Pulmonary artery endothelial cell (primary cell): ENCODE measurements around the gene ZNHIT3. TPM values are rescaled to one million over a fixed set of nuclear protein-coding genes. Genes with fewer than 3 reads are reported as not detected.
"Not testable (repeated sequence)": the region's sequence is repeated elsewhere in the genome, so short reads cannot be mapped to it uniquely, and the experiment has no call there.

Experiments
- DNase-seq: peaks from one replicate; pipeline ENCODE4 v3.0.0-alpha.2; 2011; ENCODE audit warnings: low read depth, low spot score
- total RNA-seq: library from RNA; depleted of rRNA; stranded (reverse); fragments of >200 nt; gene quantifications from 2 replicates; pipeline ENCODE4 v1.2.3, GENCODE V29; 2014

Gene ZNHIT3
- total RNA-seq, result 20.8 and 30.7 TPM in 2 replicates

DNA sequence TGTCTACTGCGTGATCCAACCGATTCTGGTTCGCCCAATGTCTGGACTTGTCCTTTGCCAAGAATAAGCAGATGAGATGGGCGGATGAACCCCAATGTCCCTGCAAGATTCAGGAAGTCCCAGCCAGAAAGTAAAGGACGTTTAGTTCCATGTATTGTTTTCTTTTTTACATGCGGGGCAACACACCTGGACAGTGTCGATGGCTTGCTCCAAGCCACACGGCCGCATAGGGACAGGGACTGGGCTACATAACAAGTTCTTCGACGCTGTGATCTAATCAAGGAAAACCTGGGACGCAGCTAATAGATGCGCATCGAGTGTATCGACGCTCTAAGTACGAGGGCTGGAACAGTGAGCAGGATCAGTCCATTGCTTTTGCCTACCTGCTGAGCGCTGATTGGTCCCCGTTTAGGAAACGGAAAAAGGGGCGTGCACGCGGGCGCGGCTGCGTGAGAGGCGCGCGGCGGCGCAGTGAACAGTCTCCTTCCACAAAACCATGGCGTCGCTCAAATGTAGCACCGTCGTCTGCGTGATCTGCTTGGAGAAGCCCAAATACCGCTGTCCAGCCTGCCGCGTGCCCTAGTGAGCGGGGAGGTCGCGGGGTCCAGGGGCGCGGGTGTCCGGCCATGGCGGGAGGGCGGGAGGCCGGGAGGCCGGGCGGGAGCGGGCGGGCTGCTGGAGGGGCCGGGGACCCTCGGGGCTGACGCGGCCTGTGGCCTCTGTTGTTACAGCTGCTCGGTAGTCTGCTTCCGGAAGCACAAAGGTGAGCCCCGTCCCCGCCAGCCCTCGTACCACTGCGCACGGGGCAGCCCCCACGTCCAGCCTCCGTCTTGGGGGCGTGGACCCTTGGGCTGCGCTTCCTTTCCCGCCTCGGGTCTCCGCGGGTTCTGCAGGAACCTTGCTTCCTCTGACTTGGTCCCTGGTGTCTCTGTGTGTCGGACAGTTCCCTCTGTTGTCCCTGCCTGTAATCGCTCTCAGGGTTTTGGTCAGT is at the start of gene ZNHIT3:
Gene ZNHIT3, plus strand, starts transcription at position 478 of the 991 bp plus-strand sequence. Its CDS starts 19 bp downstream, at position 497.
- DNase-seq, result peak; percentile 83

DNA sequence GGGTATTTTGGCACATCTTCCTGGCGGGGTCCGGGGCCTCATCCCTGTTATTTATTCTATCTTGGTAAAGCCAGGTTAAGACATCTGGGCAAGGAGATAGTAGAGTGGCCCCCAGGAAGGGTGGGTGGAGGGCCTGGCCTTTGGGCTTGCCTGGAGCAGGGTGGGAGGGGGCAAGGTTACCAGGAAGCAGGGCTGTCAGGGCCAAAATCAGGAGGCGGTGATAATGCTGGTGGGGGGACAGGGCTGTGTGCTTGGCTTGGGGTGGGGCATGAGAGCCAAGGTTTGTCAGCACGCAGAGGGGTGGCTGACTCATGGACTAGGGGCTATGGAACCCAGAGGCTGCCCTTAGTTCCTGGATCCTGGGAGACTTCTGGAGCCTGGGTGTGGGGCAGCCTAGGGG is 44.7 kb upstream of the ZNHIT3 start:
- not testable (repeated sequence) for DNase-seq

DNA sequence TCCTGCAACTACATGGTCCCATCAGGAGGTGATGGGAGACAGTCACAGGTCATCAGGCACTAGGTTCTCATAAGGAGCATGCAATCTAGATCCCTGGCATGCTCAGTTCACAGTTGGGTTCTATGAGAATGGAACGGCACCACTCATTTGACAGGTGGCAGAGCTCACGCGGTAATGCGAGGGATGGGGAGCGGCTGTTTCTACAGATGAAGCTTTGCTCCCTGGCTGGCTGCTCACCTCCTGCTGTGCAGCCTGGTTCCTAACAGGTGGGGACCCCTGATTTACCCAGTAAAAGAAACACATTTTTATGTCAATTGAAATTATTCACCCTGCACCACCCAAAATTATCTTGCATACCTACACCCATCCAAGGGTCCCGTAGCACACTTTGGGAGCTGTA is 42.7 kb upstream of the ZNHIT3 start:
- no peak for DNase-seq

DNA sequence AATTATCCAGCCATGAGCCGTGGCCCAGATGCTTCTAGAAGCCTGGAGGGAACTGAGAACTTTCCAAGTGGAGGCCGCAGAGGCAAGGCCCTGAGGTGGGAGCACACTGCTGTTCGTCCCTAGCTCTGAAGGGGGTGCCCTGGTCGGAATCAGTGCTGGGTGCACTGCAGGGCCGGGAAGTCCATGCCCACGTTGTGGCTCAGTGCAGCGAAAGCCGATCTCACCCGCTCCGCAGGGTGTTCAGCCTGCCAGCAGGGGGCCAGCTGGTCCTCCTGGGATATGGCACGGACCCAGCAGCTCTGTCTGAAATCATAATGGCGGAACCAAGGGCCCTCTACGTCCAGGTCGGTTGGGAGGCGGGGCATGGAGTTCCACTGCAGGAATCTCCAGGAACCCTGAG is 36.5 kb upstream of the ZNHIT3 start:
- DNase-seq, result not testable (repeated sequence)

DNA sequence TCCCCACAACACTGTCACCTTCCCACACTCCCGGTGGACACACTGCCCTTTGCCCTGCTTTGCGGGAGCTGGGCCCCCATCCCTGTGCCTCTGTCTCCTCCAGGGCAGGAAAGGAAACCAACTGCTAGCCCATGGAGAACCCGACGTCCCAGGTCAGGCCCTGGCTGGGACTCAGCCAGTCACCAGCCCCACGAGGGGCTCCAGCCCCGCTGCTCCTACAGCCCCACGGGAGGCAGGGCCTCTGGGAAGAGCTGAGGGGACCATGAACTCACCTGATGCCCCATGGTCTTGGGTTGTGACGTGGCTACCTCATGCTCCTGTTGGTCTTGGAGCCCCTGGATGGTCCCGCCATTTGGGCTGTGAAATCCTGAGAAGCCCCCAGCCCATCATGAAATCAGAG is 33.6 kb upstream of the ZNHIT3 start:
- not testable (repeated sequence) for DNase-seq

DNA sequence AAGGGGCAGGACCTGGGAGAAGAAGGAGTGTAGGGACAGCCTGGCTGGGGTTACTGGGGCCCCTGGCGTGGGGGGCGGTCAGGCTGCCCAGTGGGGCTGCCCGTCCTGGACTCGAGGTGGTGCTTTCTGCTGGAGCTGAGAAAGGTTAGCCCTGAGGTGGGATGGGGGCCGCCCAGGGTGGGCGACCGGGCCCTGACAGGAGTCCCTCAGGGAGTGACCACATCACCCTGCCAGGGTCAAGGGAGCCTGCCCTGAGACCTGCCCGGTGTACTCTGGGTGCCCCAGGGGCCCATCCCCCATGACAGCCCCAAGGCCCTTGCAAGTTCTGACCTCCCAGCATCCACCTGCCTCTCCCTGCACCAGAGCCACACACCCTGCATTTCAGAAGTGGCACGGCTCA is 28.8 kb upstream of the ZNHIT3 start:
- DNase-seq, result not testable (repeated sequence)

DNA sequence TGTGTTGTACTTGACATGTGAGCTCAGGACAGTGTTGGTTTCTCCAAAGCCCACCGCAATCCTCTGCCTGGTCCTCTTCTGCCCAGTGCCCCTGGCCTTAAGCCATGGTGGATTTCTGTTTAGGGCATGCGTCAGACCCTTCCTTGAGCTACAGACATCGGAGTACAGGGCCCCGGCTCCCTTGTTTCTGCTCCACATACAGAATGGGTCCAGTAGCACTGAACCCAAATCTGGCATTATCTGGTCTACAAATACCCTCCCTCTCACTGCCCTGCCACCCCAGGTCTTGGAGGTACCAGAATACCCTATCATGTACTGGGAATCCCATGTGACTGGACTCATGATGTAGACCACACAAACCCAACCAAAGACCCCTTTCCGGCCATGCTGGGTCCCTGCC is 27.4 kb upstream of the ZNHIT3 start:
- DNase-seq, result no peak

DNA sequence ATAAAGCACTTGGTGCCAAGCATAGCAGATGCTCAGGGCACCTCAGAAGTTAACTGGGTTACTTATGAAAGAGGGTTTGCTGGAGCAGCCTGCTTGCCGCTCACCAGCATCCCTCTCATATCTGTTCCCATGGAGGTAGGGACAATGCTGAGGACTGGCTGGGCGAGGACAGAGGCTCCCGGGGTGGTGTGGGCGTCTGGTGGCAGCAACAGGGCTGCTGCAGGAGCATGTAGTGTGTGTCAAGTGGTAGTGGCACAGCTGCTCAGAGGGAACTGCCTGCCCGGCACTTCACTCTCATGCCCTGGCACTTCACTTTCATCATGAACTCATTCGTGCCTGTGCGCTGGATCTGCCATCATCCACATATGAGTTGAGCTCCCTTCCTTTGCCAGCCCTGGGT is 26.9 kb upstream of the ZNHIT3 start:
- DNase-seq, result no peak

DNA sequence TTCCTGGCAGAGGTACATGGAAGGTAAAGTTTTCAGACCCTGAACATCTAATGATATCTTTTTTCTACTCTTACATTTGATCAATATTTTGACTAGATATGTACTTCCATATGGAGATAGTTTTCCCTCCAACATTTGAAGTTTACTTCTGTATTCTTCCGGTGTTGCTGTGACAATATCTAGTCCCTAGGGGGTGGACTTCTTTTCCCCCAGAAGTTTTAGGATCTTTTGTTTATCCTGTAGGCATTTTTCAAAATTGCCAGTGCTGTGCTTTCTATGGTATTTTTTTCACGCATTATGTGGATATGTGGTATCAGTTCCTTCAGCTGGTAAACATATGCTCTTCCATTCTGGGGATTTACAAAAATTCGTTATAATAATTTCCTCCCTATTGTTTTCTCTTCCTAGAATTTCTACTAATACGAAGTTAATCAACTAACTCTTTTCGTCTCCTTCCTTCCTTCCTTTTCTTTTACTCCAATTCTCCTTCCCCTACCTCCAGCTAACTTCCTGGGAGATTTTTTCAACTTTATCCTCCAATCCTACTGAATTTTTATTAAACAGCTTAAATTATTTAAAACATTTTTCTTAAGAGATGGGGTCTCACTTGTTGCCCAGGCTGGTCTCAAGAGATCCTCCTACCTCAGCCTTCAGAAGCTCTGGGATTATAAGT is 26.1 kb upstream of the ZNHIT3 start:
- no peak for DNase-seq

DNA sequence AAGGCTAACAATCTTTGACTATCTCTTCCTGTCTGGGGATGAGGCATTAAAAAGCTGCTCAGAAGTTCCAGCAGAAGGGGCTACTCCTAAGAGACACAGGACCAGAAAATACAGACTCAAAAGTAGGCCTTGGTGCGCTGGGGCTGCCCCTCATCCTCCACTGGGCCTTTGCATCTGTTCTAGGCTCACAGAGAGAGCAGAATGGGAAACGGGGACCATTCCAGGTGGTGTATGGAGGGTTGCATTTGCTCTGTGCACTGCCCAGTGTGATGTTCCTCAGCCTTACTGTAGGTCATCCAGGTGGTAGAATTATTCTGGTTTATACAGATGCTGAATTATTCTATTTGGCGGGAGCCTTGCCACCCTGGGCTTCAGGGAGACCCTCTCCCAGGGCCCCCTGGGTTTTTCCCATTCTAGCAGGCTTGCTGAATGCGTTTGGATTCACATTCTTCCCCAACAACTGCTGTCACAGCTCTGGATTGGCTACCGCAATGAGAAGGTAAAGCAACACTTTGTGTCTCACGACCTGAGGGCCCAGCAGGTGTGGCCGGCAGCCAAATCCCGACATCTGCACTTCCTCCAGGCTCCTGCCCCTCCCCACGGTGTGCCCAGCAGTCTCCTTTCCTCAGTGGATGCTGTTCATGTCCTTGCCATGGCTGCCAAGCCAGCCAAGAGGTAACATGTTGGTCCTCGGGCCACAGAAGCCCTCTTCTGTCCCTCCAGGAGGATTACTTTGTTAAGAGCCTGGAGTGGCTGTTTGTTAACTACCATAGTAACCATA is 25.0 kb upstream of the ZNHIT3 start:
- no peak for DNase-seq

DNA sequence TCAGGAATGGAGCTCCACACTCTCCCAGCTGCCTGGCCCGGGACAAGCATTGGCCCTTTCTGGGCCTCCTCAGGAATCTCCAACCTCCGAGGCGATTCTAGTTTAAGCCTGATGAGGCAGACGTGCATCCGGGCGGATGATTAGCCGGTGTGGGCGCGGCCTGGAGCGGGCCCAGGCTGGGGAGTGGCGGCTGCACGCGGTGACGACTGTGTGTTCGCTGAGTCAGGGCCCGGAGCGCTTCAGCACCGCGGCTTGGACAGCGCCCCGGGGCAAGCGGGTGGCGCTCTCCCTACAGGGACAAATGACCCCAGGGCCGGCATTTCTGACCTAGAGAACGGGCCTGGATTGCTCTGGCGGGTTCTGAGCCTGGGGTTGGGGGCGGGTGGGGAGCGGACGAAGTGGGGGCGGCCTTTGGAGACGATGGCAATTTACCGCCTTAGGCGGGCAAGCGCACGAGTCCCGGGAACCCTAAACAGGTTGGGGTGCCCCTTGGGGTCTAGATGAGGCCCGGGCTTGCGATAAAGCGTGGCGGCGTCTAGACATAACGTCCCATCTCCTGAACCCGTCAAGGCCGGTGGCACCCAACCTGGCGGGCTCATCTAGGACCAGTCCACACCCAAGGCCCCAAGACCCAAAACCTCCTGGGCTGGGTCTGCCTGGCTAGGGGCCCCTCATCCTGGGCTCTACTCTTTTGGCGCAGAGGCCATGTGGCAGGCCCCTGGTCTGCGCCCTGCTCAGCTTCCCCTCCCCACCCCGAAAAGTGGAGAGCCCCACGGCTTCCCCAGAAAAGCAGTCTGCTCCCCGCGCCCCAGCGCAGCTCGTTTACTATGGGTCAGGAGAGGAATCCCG is 22.3 kb upstream of the ZNHIT3 start:
- no peak for DNase-seq

DNA sequence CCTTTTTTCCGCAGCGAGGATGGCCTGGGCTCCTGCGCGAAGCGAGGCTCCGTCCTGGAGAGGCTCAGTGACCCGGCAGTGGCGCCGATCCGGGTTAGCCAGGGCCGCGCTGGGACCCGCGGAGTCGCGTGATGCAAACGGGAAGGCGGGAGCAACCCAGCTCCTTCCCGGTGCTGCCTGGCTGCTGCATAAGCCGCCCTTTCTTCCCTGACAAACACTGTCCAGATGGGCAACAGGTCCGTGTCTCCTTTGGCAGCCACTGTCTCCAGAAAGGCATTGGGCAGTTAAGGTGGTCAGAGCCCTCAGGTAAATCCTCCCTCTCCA is 21.8 kb upstream of the ZNHIT3 start:
- no peak for DNase-seq

DNA sequence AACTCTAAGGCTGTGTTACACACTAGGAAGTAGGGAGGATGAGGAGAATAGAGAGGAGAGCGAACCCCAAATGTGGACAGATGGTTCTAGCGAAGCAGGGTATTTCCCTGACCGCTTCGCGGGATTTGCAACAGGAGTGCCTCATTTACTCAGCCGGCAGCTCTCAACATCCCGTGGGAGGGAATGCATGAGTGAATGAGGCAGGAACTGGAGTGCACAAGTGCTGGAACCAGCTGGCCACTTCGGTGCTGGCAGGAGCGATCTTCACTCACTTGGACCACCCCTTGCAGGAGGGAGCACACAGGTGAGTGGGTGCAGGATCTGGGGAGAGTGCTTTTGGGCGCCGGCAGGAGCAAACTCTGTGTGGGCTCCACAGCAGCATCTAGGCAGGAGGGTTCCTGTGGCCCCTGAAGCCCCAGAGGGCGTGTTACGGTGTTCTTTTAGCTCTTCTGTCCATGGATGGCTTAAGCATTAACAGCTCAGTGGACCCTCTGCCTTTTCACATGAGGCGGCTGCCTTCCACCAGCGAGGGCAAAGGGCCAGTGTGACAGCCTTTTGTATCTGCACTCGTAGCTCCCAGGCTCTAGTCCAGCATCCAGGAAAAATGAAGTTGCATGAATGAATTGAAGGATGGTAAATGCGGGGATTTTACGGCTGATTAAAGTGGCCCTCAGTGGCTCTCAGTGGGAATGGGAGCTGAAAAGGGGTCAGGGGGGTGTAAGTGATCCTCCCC is 17.4 kb upstream of the ZNHIT3 start:
- no peak for DNase-seq

DNA sequence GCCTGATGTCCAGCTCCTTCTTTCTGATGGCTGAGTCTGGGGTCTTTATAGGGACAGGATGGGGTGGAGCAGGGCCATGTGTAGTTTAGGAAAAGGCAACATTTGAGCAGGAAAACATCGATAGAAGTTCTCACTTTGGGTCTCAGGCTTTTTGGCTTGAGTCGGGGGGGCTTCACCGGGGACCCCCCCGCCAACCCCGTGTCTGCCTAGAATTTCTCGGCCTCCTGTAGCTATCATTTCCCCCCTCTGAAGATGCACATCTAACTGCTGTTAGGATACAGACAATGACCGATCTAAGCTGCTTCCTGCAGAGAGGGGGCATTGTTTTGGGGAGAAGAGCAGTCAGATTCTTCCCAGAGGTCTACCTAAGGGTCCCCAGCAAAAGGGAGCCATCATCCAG is 16.7 kb upstream of the ZNHIT3 start:
- no peak for DNase-seq

DNA sequence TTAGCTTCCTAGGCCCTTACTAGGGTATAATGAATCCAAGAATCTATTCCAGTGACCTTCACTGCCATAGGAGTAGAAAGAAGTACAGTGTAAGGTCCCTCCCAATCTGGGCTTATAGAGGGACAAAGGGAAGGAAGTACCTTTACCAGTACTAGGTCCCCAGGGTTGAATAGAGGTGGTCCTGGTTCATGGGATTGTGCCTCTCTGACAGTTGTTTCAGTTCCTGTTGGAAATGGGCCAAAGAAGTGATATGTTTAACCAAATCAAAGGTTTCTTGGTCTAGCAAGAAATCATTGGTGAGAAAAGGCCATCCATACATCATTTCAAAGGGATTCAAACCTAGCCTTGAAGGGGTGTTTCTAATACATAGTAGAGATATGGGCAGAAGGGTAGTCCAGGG is 16.0 kb upstream of the ZNHIT3 start:
- no peak for DNase-seq

DNA sequence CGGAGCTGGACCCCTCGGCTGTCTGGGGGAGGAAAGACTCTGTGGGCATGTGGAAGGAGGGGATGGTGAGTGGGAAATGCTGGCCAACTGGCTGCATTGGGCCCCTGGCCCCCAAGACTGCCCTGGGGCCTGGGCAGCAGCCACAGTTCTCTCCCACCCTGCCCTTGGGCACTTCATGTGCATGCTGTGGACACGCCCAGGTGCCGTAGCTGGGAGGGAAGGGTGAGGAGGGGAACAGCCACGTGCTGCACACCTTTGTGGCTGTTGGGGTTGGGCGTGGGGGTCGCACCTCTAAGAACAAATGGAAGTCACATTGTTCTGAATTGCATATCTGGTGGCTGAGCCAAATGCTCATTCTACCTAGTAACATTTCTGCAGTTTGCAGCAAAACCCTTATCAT is 11.9 kb upstream of the ZNHIT3 start:
- no peak for DNase-seq

DNA sequence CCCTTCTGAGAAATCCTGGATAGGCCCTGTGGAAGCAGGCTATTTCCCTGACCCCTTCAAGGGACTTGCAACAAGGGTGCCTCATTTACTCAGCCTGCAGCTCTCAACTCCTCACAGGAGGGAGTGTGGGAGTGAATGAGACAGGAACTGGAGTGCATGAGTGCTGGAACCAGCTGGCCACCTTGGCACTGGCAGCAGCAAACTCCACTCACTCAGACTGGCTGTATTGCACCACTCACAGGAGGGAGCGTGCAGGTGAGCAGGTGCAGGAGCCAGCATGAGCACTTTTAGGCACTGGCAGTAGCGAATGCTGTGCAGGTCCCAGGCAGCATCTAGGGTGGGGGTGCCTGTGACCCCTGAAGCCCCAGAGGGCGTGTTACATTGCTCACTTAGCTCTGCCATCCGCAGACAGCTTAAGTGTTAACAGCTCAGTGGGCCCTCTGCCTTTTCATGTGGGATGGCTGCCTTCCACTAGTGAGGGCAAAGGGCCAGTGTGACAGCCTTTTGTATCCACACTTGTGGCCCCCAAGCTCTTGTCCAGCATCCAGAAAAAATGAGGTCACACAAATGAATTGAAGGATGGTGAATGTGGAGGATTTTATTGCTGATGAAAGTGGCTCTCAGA is 11.0 kb upstream of the ZNHIT3 start:
- no peak for DNase-seq

DNA sequence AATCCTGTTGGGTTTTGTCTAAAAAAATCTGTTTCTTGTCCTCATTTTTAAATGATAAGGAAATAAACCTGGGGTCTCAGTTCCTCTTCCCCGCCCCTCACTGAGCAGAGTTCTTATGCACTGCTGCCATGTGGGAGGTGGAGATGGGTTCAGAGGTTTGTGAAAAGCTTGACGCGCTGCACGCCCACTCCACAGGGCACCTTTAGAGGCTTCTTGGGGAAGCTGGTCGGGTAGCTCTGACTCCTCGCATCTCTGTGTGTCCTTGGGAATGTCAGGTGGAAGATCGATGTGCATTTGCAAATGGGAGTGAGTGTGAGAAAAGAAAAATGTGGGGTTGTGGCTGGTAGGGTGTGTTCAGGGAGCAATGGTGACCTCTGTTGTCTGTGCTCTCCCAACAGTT is 4.7 kb upstream of the ZNHIT3 start:
- no peak for DNase-seq

DNA sequence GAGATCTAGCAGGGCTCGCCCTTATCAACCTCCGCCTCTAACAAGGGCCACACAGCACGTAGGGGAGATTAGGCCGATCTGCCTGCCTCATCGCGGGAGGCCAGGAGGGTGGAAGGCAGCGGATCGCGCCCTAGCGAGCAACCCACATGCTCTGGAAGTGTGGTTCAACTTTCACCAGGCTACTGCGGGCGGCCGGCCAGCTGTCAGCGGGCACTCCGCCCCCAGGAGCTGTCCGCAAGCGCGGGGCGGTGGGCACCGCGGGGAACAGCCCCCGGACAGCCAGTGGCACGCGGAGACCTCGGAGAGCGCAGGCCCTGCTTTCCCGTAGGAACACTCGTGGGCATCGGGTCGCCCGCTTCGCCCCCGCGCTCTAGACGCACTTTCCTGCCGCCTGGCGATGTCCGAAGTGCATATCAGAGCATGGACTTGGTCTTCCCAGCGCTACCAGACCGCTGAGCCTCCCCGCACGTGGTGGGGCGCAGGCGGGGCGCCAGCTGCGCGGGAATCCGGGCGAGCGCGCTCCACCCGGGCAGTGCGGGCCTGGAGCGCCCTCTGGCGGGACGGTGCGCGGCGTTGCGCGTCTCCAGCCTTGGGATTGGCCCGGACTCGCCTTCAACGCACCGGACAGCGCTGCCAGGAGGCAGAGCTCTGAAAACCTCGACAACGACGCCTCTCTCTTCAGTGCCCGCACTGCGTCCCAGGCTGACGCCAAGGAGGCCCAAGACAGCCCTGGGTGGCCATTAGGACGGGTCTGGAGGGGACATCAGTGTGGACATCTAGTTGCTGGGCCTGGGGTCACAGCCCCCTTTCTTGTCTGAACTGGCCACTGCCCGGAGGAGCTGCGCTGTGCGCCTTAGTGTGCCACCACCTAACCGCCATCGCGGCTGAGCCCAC is 3.6 kb upstream of the ZNHIT3 start:
- DNase-seq, result peak; percentile 50
